Measurements from ENCODE around the gene TPH1. TPM values are rescaled to one million over a fixed set of nuclear protein-coding genes. Genes with fewer than 3 reads are reported as not detected.

Gene TPH1
- 0.11 TPM for polyA plus RNA-seq (2013, experiment 1 of 2)
- polyA plus RNA-seq (2013, experiment 2 of 2): 0.11 TPM

GRCh38 chr11:18046116-18046777 lies at the start of gene TPH1:
Gene TPH1, minus strand, starts transcription at chr11:18046269. Its CDS starts 5,507 bp downstream, at chr11:18040762.
- Histone ChIP-seq H3K4me3 (ENCODE audit: low read length) (no peak within 1 kb of the TSS), H2BK5ac (ENCODE audit: low read length) (no peak within 1 kb of the TSS), H2BK15ac (replicated peaks; ENCODE audit: low read depth) (no peak within 1 kb of the TSS), H3K27ac (ENCODE audit: low read depth, low read length) (no peak within 1 kb of the TSS), H3K27me3 (ENCODE audit: insufficient read depth, low read length, poor library complexity) (peaks cover 17% of the 10 kb centered on the region), H3K56ac (ENCODE audit: low read length) (peak within 1 kb of the TSS; percentile 10), H3K4me1 (ENCODE audit: control insufficient read depth, low read depth, low read length) (no peaks in the 10 kb centered on the region), H3K79me1 (ENCODE audit: low read length) (no peaks in the 10 kb centered on the region), H3K23ac (ENCODE audit: low read length) (no peak within 1 kb of the TSS), H3K18ac (ENCODE audit: low read length) (no peak within 1 kb of the TSS), H2AK5ac (ENCODE audit: low read length) (no peak within 1 kb of the TSS), H3K79me2 (ENCODE audit: control insufficient read depth, insufficient read depth, low read length) (no peaks in the 10 kb centered on the region), H3K36me3 (ENCODE audit: control insufficient read depth, insufficient read depth, low read length) (no peaks in the 10 kb centered on the region), H4K8ac (ENCODE audit: low read depth, low read length) (no peak within 1 kb of the TSS), H2BK120ac (ENCODE audit: low read depth, low read length) (no peak within 1 kb of the TSS), H4K5ac (ENCODE audit: low read length) (no peak within 1 kb of the TSS), H3K4me2 (ENCODE audit: low read length) (peak within 1 kb of the TSS; percentile 48), H3K9ac (ENCODE audit: low read length) (no peak within 1 kb of the TSS), H3K4ac (ENCODE audit: low read depth, low read length) (no peak within 1 kb of the TSS)
- WGBS (ENCODE audit: extremely low coverage, insufficient coverage, low lambda C conversion rate): no CpG with 5 or more reads among the region's 36 CpGs
- DNase-seq: peak; percentile 47

GRCh38 chr11:18093959-18094358 lies 47.9 kb upstream of the TPH1 start:
- H3K4ac ChIP-seq (ENCODE audit: low read depth, low read length): no peak overlapping the region
- H3K79me1 ChIP-seq (ENCODE audit: low read length): peaks cover 3% of the 10 kb centered on the region
- H2AK5ac ChIP-seq (ENCODE audit: low read length): no peak overlapping the region
- H2BK5ac ChIP-seq (ENCODE audit: low read length): no peak overlapping the region
- no peak overlapping the region for H2BK120ac ChIP-seq (ENCODE audit: low read depth, low read length)
- no peak for DNase-seq
- H3K56ac ChIP-seq (ENCODE audit: low read length): no peak overlapping the region
- peaks cover 2% of the 10 kb centered on the region for H3K79me2 ChIP-seq (ENCODE audit: control insufficient read depth, insufficient read depth, low read length)
- no peak overlapping the region for H3K27ac ChIP-seq (ENCODE audit: low read depth, low read length)
- no peak overlapping the region for H3K9ac ChIP-seq (ENCODE audit: low read length)
- H4K5ac ChIP-seq (ENCODE audit: low read length): no peak overlapping the region
- no peak overlapping the region for H2BK15ac ChIP-seq (replicated peaks; ENCODE audit: low read depth)
- no peak overlapping the region for H4K8ac ChIP-seq (ENCODE audit: low read depth, low read length)
- H3K23ac ChIP-seq (ENCODE audit: low read length): no peak overlapping the region
- no peak overlapping the region for H3K4me2 ChIP-seq (ENCODE audit: low read length)
- H3K27me3 ChIP-seq (ENCODE audit: insufficient read depth, low read length, poor library complexity): no peaks in the 10 kb centered on the region
- H3K18ac ChIP-seq (ENCODE audit: low read length): no peak overlapping the region
- no peaks in the 10 kb centered on the region for H3K4me1 ChIP-seq (ENCODE audit: control insufficient read depth, low read depth, low read length)
- peaks cover 7% of the 10 kb centered on the region for H3K36me3 ChIP-seq (ENCODE audit: control insufficient read depth, insufficient read depth, low read length)
- H3K4me3 ChIP-seq (ENCODE audit: low read length): no peak overlapping the region

- Histone ChIP-seq H3K4me2 (ENCODE audit: low read length) (no peak overlapping the region), H3K27ac (ENCODE audit: low read depth, low read length) (no peak overlapping the region), H3K4me3 (ENCODE audit: low read length) (no peak overlapping the region), H4K8ac (ENCODE audit: low read depth, low read length) (no peak overlapping the region), H2AK5ac (ENCODE audit: low read length) (no peak overlapping the region), H3K79me2 (ENCODE audit: control insufficient read depth, insufficient read depth, low read length) (no peaks in the 10 kb centered on the region), H3K79me1 (ENCODE audit: low read length) (peaks cover 2% of the 10 kb centered on the region), H2BK5ac (ENCODE audit: low read length) (no peak overlapping the region), H3K4ac (ENCODE audit: low read depth, low read length) (no peak overlapping the region), H4K5ac (ENCODE audit: low read length) (no peak overlapping the region), H3K4me1 (ENCODE audit: control insufficient read depth, low read depth, low read length) (no peaks in the 10 kb centered on the region), H3K18ac (ENCODE audit: low read length) (no peak overlapping the region), H2BK15ac (replicated peaks; ENCODE audit: low read depth) (no peak overlapping the region), H2BK120ac (ENCODE audit: low read depth, low read length) (no peak overlapping the region), H3K9ac (ENCODE audit: low read length) (no peak overlapping the region), H3K27me3 (ENCODE audit: insufficient read depth, low read length, poor library complexity) (no peaks in the 10 kb centered on the region), H3K36me3 (ENCODE audit: control insufficient read depth, insufficient read depth, low read length) (peaks cover 7% of the 10 kb centered on the region), H3K23ac (ENCODE audit: low read length) (no peak overlapping the region), H3K56ac (ENCODE audit: low read length) (no peak overlapping the region)
- no CpG with 5 or more reads among the region's 2 CpGs for WGBS (ENCODE audit: extremely low coverage, insufficient coverage, low lambda C conversion rate)
- peak; percentile 2 for DNase-seq
These were observed 45.7 kb upstream of the TPH1 start for GRCh38 chr11:18091731-18092130.

GRCh38 chr11:18088966-18089365 lies 42.9 kb upstream of the TPH1 start:
- H3K79me2 ChIP-seq (ENCODE audit: control insufficient read depth, insufficient read depth, low read length): no peaks in the 10 kb centered on the region
- DNase-seq: no peak
- no peak overlapping the region for H2AK5ac ChIP-seq (ENCODE audit: low read length)
- no peak overlapping the region for H3K4me2 ChIP-seq (ENCODE audit: low read length)
- no peaks in the 10 kb centered on the region for H3K27me3 ChIP-seq (ENCODE audit: insufficient read depth, low read length, poor library complexity)
- H3K36me3 ChIP-seq (ENCODE audit: control insufficient read depth, insufficient read depth, low read length): peaks cover 3% of the 10 kb centered on the region
- no peak overlapping the region for H3K23ac ChIP-seq (ENCODE audit: low read length)
- no CpG with 5 or more reads among the region's 3 CpGs for WGBS (ENCODE audit: extremely low coverage, insufficient coverage, low lambda C conversion rate)
- H3K79me1 ChIP-seq (ENCODE audit: low read length): no peaks in the 10 kb centered on the region
- H3K9ac ChIP-seq (ENCODE audit: low read length): no peak overlapping the region
- no peak overlapping the region for H3K56ac ChIP-seq (ENCODE audit: low read length)
- H3K18ac ChIP-seq (ENCODE audit: low read length): no peak overlapping the region
- no peaks in the 10 kb centered on the region for H3K4me1 ChIP-seq (ENCODE audit: control insufficient read depth, low read depth, low read length)
- no peak overlapping the region for H3K27ac ChIP-seq (ENCODE audit: low read depth, low read length)
- no peak overlapping the region for H2BK5ac ChIP-seq (ENCODE audit: low read length)
- no peak overlapping the region for H3K4me3 ChIP-seq (ENCODE audit: low read length)
- H2BK120ac ChIP-seq (ENCODE audit: low read depth, low read length): no peak overlapping the region
- H2BK15ac ChIP-seq (replicated peaks; ENCODE audit: low read depth): no peak overlapping the region
- no peak overlapping the region for H3K4ac ChIP-seq (ENCODE audit: low read depth, low read length)
- no peak overlapping the region for H4K8ac ChIP-seq (ENCODE audit: low read depth, low read length)
- no peak overlapping the region for H4K5ac ChIP-seq (ENCODE audit: low read length)

GRCh38 chr11:18088366-18088765 lies 42.3 kb upstream of the TPH1 start:
- Histone ChIP-seq H3K4me3 (ENCODE audit: low read length) (no peak overlapping the region), H3K4ac (ENCODE audit: low read depth, low read length) (no peak overlapping the region), H2BK15ac (replicated peaks; ENCODE audit: low read depth) (no peak overlapping the region), H3K4me1 (ENCODE audit: control insufficient read depth, low read depth, low read length) (no peaks in the 10 kb centered on the region), H3K18ac (ENCODE audit: low read length) (no peak overlapping the region), H3K27ac (ENCODE audit: low read depth, low read length) (no peak overlapping the region), H3K27me3 (ENCODE audit: insufficient read depth, low read length, poor library complexity) (no peaks in the 10 kb centered on the region), H3K79me2 (ENCODE audit: control insufficient read depth, insufficient read depth, low read length) (no peaks in the 10 kb centered on the region), H2BK120ac (ENCODE audit: low read depth, low read length) (no peak overlapping the region), H2BK5ac (ENCODE audit: low read length) (no peak overlapping the region), H4K8ac (ENCODE audit: low read depth, low read length) (no peak overlapping the region), H3K56ac (ENCODE audit: low read length) (no peak overlapping the region), H3K23ac (ENCODE audit: low read length) (no peak overlapping the region), H2AK5ac (ENCODE audit: low read length) (no peak overlapping the region), H3K79me1 (ENCODE audit: low read length) (no peaks in the 10 kb centered on the region), H4K5ac (ENCODE audit: low read length) (no peak overlapping the region), H3K4me2 (ENCODE audit: low read length) (no peak overlapping the region), H3K36me3 (ENCODE audit: control insufficient read depth, insufficient read depth, low read length) (peaks cover 3% of the 10 kb centered on the region), H3K9ac (ENCODE audit: low read length) (no peak overlapping the region)
- no peak for DNase-seq
- WGBS (ENCODE audit: extremely low coverage, insufficient coverage, low lambda C conversion rate): no CpG with 5 or more reads among the region's 2 CpGs

GRCh38 chr11:18081551-18081950 lies 35.5 kb upstream of the TPH1 start:
- H3K9ac ChIP-seq (ENCODE audit: low read length): no peak overlapping the region
- no peak for DNase-seq
- H4K8ac ChIP-seq (ENCODE audit: low read depth, low read length): no peak overlapping the region
- H3K4ac ChIP-seq (ENCODE audit: low read depth, low read length): no peak overlapping the region
- no peaks in the 10 kb centered on the region for H3K4me1 ChIP-seq (ENCODE audit: control insufficient read depth, low read depth, low read length)
- H3K4me2 ChIP-seq (ENCODE audit: low read length): no peak overlapping the region
- no peak overlapping the region for H2BK5ac ChIP-seq (ENCODE audit: low read length)
- H3K23ac ChIP-seq (ENCODE audit: low read length): no peak overlapping the region
- H3K79me2 ChIP-seq (ENCODE audit: control insufficient read depth, insufficient read depth, low read length): no peaks in the 10 kb centered on the region
- H3K18ac ChIP-seq (ENCODE audit: low read length): no peak overlapping the region
- no peaks in the 10 kb centered on the region for H3K27me3 ChIP-seq (ENCODE audit: insufficient read depth, low read length, poor library complexity)
- no peak overlapping the region for H3K27ac ChIP-seq (ENCODE audit: low read depth, low read length)
- no peak overlapping the region for H3K4me3 ChIP-seq (ENCODE audit: low read length)
- H2BK120ac ChIP-seq (ENCODE audit: low read depth, low read length): no peak overlapping the region
- no peak overlapping the region for H2AK5ac ChIP-seq (ENCODE audit: low read length)
- no peaks in the 10 kb centered on the region for H3K79me1 ChIP-seq (ENCODE audit: low read length)
- no CpG with 5 or more reads among the region's 2 CpGs for WGBS (ENCODE audit: extremely low coverage, insufficient coverage, low lambda C conversion rate)
- H2BK15ac ChIP-seq (replicated peaks; ENCODE audit: low read depth): no peak overlapping the region
- no peak overlapping the region for H3K56ac ChIP-seq (ENCODE audit: low read length)
- H3K36me3 ChIP-seq (ENCODE audit: control insufficient read depth, insufficient read depth, low read length): peaks cover 2% of the 10 kb centered on the region
- no peak overlapping the region for H4K5ac ChIP-seq (ENCODE audit: low read length)

Data from mesendoderm (in vitro differentiated cells).